HTERT RPE-1 (cell line): ENCODE results near the gene MEGF6.

ENCODE experiments used
- in situ Hi-C: fragments of 300-500 bp; cut with MboI; formaldehyde crosslinking; loops from 4 replicates; pipeline ENCODE4 v1.14.3; 2020; ENCODE audit warnings: low sequenced_read_pairs

The MEGF6 gene

DNA sequence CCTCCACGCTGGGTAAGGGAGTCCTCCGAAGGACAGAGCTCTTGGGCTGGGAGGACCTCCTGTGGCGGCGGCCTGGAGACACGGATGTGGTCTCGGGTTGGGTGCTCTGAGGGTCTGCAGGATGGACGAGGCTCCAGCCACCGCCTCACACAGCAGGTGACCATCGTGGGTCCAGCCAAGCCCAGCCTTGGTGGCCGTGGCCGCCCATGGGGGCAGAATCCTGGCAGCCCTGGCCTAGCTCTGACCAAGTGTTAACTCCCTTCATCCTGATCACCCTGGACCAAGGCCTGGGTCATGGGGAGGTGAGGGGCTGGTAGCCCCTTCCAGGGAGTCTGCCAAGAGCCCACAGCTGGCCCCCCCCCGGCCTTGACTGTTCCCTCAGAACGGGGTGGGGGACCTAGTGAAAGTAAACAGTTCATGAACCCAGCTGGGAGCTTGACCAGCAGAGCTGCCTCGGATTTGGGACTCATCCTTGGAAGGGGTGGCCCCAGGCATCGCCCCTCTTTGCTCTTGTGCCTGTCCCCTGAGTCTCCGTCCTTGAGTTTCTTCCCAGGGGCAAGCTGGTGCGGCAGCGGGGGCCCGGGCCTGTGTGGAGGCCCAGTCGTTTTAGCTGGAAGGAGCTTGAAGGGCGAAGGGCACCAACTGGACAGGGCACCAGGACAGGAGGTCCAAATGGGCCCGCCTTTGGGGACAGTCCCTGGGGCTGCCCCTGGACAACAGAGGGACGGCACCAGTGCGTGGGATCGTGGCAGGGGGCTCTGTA, 139.0 kb downstream of the MEGF6 start:
- in situ Hi-C loops, result no loop called here

DNA sequence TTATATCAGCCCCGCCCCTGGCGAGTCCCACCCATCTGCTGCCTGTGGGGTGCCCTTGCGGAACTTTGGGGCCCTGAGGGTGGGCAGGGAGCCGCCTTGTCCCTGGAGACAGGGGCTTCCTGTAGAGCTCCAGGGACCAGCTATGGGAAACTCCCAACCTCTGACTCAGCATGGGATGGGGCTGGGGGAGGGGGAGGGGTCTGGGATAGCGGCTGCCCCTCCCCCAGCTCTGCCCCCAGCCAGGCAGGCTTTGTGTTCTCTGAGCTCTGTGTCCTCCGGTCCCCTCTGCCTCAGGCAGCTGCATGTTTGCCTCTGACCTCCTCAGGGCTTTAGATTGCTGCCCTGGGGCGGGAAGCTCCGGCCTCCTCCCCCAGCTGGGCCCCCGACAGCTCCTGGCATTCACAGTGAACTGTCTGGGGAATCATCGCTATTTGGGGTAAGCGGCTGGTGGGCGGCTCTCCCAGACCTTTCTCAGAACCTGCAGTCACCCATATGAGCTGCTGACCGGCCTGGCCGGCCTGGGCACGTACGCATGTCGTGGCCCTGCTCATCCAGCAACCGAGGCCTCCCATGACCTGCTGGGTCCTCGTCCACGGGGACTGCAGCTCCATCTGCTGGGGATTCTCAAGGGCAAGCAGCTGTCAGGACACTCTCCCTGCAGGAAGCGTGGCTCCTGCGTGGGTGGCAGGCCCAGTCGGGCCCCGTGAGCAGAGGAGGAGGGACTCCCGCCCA, 139.8 kb downstream of the MEGF6 start:
- in situ Hi-C loops, result no loop called here

DNA sequence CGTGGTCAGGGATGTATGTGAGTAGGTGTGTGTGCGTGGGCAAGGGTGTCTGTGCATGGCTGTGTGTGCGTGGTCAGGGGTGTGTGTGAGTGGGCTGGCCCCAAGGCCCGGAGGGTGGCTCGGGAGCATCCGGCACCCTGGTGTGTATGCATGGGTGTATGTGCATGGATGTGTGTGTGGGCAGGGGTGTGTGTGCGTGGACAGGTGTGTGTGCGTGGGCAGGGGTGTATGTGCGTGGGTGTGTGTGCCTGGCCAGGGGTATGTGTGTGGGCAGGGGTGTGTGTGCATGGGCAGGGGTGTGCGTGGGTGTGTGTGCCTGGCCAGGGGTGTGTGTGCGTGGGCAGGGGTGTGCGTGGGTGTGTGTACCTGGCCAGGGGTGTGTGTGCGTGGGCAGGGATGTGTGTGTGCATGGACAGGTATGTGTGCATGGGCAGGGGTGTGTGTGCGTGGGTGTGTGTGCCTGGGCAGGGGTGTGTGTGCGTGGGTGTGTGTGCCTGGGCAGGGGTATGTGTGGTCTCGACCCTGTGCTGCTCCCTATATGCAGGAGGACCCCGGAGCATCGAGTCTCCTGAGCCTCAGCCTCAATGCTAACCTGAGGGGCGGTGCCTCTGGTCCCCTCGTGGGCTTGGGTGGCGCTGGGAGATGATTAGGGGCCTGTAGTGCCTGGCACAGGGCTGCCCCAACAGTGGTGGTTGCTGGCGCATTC, 140.5 kb downstream of the MEGF6 start:
- in situ Hi-C loops, result no loop called here

DNA sequence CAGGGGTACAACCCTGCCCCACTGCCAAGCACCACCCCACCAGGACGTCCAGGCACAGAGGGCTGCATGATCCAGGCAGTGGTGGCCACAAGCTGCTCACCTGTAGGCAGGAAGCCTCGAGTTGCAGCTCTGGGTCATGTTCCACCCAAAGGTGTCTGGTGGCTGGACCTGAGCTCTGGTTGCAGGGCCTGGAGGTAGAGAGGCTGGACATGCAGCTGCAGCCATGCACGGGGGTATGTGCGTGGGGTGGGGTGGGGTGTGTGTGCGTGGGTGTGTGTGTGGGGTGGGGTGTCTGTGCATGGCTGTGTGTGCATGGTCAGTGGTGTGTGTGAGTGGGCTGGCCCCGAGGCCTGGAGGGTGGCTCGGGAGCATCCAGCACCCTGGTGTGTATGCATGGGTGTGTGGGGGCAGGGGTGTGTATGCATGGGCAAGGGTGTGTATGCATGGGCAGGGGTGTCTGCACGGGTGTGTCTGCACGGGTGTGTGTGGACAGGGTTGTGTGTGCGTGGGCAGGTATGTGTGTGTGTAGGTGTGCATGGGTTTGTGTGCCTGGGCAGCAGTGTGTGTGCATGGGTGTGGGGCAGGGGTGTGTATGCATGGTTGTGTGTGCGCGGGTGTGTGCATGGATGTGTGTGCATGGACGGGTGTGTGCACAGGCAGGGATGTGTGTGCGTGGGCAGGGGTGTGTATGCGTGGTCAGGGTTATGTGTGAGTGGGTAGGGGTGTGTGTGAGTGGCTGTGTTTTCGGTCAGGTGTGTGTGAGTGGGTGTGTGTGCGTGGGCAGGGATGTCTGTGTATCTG, 141.3 kb downstream of the MEGF6 start:
- in situ Hi-C loops, result no loop called here

DNA sequence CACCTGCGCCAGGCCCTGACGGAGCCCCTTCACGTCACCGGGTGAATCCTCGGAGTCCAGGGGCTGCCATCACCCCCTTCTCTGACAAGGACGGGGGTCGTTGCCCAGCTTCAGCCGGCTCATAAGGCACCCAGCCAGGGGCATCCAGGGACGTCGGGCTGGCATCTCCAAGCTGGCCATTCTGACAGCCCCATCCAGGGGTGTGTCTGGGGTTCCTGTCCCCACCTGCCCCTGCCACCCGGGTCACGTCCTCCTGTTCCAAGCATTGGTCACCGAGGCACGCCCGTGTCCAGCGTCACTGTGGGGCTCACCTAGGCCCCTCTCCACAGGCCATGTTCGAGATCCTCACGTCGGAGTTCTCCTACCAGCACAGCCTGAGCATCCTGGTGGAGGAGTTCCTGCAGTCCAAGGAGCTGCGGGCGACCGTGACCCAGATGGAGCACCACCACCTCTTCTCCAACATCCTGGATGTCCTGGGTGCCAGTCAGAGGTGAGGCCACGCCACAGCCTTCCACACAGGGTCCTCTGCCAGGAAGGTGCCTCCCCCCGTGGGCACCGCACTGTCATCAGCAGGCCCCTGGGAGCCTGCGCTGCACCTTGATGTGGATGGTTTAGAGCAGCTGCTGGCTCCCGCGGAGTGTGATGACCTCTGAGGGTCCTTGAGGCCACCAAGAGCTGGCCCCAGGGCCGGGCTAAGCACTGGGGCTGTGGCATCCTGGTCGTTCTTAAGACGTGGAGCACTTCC, 142.0 kb downstream of the MEGF6 start:
- in situ Hi-C loops, result no loop called here

DNA sequence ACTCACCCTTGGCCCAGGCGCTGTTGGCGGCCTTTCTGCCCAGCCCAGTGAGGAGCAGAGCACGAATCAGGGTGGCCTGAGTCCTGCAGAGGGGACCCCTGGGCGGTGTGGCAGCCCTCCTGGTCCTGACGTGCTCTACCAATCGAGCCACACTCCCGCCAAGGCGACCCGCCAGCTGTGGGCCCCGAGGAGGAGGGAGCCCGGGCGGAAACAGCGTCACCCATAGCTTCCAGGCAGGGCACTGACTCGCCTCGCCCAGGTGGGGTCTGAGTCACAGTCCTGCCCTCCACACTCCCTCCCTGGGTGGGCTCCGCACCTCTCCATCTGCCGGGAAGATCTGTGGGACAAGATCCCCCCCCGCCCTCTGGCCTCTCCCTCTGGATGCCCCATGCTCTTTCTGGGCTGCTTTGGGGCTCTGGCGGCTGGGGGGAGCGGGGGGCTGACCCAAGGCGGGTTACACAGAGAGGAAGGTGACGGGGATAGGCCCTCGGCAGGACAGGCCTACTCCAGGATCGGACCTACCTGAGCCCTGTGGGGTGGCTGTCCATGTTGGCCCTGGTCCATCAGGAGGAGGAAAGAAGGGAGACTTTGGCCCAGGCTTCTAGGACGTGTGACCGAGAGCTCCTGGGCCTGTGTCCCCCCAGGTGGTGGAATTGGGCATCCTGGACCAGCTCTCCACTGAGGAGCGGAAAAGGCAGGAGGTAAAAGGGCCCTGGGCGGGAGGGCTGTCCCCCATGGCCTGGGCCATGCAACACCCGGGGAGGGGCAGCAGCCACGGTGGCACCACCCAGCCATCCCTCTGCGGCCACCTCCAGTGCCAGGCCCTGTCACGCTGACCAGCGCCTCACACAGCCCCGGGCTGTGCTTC, 142.8 kb downstream of the MEGF6 start:
- in situ Hi-C loops, result no loop called here

DNA sequence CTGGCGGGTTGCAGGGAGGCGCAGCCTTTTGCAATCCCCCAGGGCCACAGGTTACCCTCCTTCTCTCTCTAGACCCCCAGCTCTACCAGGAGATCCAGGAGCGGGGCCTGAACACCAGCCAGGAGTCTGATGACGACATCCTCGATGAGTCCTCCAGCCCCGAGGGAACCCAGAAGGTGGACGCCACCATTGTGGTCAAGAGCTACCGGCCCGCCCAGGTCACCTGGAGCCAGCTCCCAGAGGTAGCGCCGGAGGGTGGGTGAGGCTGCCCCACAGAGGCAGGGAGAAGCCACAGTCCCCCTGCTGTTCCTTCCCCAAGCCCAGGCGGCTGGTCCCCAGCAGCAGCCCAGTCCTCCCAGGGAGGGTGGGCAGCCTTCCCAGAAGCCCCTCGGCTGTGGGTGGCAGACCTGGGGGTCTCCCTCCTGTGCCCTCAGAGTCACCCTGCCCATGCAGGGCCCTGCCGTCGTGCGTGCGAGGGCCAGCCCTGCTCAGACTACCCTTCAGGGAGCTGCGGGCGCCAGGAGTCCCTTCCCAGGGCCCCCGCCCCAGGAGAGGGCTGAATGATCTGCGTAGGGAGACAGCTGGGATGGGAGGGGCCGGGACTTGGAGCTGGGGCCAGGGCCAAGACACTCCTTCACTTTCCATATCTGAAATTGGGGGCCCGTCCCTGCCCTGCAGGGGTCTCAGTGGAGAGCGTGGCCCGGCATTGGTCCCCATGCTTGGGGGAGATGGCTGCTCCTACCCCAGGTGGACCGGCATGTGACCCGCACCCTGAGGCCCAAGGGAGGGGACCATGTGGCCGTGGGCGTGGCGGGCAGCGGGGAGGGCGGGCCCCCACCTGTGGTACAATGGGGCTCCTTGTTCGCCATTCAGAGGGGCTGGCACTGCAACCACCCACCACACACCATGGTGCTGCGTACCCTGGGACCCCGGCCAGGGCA, 143.9 kb downstream of the MEGF6 start:
- in situ Hi-C loops, result no loop called here

DNA sequence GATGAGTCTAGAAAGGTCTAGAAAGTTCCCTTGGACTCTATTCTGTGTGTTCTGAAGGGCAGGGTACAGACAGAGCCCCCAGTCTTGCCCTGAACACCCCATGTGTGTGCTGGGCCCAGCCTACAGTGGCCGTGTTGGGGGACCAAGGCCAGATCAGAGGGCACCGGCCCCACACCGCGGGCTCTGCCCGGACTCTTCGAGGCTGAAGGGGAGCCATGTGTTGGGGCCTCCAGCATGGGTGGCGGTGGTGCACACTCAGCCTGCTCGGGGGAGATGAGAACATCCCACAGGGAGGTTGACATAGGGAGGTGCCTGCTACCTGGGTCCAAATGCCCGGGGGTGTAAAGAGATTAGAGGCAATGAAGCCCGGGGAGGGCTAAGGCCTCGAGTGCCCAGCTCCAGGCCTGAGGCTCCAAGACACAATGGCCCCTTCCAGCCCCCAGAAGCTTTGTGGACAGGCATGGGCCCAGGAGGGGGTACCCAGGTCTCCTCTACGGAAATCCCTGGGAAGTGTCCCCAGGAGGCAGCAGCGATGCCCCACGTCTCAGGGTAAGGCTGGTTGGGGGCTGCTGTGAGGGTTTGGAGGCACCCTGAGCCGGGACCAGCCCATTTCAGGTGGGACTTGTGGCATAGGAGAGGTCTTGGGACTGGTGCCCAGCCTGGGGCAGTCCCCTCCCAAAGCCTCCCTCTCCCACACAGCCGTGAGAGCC, 144.8 kb downstream of the MEGF6 start:
- in situ Hi-C loops, result no loop called here

DNA sequence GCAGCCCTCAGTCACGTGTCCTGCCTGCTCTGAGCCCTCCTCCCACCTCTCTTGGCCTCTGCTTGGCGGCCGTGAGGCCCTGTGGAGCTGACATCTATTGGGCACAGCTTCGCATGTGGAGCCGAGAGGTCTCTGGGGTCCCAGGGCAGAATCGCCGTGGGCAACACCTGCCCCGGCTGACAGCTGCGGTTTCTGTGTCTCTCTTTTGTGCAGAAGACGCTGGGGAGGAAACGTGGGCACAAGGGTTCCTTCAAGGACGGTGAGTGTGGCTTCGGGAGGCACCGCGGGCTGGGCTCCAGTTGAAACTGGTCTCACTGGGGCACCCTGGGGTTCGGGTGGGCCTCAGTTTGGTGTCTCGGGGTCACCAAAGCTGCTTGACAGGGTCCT, 145.4 kb downstream of the MEGF6 start:
- in situ Hi-C loops, result no loop called here

DNA sequence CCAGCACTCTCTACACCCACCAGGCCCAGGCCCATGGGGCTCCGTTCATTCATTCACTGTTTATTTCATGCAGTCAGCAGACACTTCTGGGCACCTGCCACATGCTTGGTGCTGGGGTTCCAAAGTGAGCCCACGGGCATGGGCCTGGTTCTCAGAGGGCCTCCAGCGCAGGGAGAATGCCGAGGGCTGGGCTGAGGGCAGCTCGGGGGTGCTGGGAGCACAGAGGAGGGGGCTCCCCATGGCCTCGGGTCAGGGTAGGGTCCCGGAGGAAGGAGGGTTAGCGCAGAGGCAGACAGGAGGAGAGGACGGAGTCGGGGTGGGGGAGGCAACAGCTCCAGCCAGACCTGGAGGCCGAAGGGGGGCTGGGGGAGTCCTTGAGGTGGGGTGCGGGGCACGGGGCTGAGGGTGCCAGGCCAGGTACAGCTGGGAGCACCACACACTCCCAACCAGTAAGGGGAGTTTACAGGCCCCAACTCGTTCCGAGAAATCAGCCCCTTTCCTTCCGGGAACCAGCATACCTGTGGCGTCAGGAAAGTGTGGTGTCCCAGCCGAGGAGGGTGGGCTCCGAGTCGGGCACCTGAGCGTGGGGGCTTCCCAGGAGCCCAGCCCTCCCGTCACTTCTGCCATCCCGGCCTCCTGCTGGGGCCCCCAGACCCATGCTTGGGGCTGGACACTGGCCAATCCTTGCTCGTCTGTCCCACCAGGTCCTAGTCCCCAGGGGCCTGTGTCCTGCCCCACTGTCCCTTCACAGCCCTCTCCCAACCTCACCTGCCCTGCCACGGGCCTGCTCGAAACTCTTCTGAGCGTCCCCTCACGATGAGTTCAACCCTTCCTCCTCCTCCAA, 146.0 kb downstream of the MEGF6 start:
- in situ Hi-C loops, result no loop called here

DNA sequence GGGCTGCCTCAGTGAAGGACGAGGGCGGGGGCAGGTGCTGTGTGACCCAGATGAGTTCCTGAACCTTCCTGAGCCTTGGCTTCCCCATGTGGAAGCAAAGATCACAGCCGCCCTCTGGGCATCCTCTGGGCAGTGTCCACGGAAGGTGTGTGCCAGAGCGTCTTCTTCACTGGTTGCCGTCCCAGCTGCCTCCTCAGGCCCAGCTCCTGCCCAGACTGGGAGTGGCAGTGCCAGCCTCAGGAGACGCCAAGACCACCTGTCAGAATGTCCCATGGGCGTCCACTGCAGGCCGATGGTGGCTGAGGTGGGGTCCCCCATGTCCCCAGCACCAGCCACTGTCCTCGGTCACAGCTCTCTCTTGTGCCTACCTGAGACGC, 146.7 kb downstream of the MEGF6 start:
- in situ Hi-C loops, result no loop called here

DNA sequence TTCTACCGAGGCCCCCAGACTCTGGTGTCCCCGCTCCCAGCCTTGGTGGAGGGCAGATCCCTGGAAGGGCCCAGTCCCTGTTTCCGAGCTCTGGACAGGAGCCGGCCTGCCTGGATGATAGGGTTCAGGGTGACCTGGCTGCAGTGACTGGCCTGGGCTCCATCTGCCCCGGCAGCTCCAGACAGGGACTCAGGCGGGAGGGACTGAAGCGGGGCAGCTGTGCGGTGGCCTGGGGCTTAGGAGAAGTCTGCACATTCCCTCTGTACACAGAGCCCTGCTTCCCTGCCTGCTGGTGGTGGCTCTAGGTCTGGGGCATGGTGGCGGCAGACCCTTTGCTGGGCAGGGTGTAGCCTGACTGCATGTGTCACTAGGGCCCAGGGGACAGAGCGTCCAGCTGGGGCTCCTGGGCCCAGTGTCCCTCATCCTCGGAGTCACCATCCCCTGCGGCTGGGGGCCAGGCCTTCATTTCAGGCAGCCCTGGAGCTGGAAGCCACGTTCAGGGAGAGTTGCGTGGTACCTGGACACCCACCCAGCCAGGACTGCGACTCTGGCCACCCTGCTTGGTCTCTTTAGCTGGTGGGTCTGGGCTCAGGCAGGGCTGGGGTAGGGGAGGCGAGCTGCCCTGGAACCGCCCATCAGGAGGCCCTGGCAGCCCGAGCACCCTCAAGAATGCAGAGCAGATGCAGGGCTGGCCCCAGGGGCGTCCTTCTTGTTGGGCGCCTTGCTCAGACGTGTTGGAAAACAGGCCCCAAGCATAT, 147.2 kb downstream of the MEGF6 start:
- in situ Hi-C loops, result no loop called here

DNA sequence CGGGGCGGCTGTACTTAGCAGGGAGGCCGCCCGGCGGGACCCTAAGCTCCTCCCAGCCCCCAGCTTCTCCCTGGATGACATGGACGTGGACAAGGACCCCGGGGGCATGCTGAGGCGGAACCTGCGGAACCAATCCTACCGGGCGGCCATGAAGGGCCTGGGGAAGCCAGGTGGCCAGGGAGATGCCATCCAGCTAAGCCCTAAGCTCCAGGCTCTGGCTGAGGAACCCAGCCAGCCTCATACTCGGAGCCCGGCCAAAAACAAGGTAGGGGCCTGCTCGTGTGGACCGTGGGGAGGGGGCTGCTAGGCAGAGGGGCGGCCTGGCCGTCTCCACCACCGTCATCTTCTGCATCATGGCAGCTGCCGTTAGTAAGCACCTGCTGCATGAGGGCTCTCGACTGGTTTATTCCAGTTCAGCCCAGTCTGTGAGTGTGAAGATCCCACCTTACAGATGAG, 147.9 kb downstream of the MEGF6 start:
- in situ Hi-C loops, result no loop called here

DNA sequence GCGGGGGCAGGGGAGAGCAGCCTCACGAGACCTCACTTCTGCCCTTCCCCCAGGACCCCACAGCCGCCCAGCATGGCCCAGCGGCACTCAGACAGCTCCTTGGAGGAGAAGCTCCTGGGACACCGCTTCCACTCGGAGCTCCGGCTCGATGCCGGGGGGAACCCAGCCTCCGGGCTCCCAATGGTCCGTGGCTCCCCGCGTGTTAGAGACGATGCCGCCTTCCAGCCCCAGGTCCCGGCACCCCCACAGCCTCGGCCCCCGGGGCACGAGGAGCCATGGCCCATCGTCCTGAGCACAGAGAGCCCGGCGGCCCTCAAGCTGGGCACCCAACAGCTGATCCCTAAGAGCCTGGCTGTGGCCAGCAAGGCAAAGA, 148.3 kb downstream of the MEGF6 start:
- in situ Hi-C loops, result no loop called here

DNA sequence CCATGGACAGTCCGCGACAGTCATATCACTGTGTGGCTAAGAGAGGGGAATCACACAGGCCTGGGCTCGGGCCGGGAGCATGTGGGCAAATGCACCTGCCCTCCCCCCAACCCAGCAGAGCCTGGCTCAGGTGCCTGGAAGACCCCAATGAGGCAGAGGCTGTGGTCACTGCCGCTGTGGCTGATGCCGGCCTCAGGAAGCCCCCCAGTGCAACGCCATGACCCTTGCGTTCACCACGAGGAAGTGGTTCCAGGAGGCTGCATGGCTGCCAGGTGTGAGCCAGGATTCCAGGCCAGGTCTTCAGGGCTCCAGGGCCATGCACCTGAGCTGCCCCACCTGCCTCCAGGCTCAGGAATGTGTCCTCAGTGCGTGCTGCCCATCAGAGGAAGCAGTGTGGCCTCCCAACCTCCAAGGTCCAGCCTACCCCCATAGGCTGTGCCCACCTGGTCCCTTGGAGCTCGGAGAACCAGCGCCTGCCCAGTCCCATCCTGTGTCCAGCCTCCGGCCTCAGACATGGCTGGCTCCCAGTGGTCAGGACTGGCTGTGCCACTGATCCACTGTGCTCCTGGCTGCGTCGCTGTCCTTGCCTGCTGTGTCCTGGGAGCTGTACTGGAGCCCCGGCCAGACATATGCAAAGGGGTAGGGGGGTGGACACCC, 148.8 kb downstream of the MEGF6 start:
- in situ Hi-C loops, result no loop called here

DNA sequence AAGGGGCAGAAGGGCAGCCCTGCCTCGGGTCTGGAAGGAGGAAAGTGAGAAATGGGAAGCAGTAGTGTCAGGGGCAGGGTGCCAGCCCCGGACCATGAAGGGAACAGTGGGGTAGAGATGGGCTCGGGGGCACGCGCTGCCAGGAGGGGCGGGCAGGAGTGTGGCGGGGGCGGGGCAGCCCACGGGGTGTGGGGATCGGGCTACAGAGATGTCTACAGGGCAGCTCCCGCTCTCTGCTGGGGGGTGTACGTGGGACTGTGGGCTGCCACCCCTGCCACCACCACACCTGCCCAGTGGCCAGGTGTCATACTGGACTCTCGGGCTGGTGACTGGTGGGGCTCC, 149.4 kb downstream of the MEGF6 start:
- in situ Hi-C loops, result no loop called here
